NAMALWA (cell line): ENCODE measurements around the gene USB1.
A peak's percentile ranks its signal among the peaks of the same experiment; 100 is the strongest.

Experiments used
- DNase-seq: peaks from one replicate; pipeline ENCODE4 v3.0.0-alpha.2; 2015; ENCODE audit warnings: low spot score

USB1 gene, protein sequence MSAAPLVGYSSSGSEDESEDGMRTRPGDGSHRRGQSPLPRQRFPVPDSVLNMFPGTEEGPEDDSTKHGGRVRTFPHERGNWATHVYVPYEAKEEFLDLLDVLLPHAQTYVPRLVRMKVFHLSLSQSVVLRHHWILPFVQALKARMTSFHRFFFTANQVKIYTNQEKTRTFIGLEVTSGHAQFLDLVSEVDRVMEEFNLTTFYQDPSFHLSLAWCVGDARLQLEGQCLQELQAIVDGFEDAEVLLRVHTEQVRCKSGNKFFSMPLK

DNA sequence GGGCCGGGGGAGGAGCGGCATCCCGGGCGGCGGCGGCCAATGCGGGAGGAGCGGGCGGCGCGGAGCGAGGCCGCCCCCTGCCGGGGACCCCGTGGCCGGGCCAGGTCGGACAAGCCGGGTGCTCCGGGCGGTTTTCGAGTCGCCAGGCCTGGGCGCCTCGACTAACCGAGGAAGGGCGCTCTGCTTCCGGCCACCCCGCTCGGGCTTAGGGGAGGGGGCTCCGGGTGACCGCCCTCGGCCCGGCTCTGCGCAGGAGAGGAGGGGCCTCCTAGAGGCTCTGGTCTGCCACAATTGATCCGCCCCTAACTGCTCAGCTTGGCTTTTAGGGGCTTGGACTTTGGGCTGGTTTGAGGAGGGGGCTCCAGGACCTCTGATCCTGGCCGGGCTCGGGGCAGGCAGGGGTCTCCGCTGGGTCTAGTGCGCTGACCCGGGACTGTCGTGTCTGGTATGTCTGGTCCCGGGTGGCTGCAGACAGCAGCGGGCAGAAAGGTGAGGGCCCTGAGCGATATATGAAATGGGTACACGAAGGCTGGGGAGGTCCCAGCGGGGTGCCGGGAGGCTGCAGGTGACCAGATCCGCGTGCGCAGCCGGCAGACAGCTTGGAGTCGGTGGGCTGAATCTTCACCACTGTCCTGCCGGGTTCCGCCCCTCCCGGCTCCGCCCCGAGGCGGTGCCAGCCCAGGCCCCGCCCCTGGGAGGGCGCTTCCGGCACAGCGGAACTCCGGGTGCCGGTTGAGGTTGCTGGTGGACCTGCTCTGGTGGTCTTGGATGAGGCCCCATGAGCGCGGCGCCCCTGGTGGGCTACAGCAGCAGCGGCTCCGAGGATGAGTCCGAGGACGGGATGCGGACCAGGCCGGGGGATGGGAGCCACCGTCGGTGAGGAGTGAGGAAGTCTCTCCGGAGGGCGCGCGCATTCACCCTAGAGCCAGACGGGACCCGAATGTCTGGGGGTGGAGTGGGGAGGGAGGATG is at the start of gene USB1:
TSS of gene USB1 (plus strand) at position 702 of the 971 bp plus-strand sequence. CDS start at position 779, 77 bp downstream.
- DNase-seq = peak; percentile 95

DNA sequence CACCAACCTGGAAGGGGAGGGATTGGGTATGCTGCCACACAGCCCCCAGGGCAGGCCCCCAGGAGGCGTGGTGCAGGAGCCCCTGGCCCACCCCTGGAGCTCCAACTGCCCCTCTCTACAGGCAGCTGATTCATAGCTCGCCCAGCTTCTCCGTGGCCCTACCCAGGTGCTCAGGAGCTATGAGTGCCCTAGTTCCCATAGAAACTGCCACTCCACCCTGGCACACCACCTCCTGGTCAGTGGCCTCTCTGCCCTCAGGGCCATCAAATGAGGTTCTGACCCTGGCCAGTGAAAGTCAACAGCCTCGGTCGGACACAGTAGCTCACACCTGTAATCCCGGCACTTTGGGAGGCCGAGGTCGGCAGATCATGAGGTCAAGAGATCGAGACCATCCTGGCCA is 48.3 kb upstream of the USB1 start:
- no peak for DNase-seq

DNA sequence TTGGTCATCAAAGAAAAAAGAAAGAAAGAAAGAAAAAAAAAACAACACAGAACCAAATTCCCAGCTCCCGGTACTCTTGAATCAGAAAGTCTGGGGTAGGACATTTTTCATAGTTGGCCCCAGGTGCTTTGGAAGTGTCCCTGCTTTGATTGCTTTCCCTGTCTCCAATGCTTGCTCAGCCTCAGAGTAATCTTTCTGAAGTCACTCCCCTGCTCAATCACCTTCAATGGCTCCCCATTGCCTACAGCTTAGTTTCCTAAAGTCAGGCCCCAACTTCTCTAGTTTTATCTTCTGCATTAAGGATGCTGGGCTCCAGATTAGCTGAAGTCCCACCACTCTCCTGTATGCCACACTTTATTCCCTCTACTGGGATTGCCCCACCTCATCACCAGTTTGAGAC is 47.4 kb upstream of the USB1 start:
- DNase-seq = no peak

GRCh38 chr16:57955572-57956188 is 45.5 kb upstream of the USB1 start:
- no peak for DNase-seq

GRCh38 chr16:57956270-57956808 is 44.9 kb upstream of the USB1 start:
- DNase-seq = no peak

GRCh38 chr16:57956924-57957672 is 44.1 kb upstream of the USB1 start:
- no peak for DNase-seq

DNA sequence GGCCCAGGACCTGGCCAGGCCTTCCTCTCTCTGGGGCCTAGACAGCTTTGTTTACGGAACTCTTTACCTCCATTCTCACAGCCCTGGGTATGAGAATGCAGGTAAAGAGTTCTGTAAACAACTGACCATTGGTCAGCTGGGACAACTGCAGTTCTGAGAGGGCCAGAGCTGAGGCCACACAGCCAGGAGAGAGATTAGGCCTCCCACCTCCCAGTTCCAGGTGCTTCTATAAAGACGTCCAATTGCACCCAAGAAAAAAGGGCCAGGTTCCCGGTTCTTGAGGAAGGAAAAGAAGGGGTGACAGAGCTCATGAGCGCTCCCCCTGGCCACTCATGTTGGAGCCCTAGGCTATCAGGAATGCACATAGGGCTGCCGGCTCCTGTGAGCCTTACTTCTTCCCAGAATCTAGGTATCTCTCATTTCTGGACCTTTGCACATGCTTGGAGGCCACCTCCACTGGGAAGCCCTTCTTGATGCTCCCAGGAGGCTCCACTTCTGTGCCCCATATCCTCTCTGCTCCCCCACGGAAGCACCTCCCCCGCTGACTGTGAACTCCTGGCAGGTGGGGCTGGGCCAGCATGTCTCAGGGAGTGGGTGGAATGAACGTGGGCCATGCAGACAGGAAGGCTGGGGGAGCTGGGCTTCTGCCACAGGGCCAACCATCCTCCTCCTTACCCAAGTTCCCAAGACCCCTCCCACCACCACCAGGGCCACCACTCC is 43.4 kb upstream of the USB1 start:
- no peak for DNase-seq

DNA sequence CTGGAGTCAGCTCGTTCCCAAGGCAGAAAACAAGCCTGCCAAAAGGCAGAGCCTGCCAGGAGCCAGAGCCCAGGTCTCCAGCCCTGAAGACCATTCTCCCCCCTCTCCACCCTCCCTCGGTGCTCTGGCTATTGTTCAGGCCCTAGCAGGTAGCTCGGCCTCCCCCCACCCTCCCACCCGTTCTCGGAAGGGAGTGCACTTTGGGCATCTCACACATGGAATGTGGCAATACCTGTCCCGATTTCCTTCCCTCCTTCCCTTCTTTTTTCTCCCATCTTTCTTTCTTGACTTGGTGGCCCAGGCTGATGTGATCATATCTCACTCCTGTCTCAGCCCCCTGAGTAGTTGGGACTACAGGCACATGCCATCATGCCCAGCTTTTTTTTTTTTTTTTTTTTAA is 42.7 kb upstream of the USB1 start:
- no peak for DNase-seq

GRCh38 chr16:57959121-57959520 is 42.1 kb upstream of the USB1 start:
- no peak for DNase-seq

DNA sequence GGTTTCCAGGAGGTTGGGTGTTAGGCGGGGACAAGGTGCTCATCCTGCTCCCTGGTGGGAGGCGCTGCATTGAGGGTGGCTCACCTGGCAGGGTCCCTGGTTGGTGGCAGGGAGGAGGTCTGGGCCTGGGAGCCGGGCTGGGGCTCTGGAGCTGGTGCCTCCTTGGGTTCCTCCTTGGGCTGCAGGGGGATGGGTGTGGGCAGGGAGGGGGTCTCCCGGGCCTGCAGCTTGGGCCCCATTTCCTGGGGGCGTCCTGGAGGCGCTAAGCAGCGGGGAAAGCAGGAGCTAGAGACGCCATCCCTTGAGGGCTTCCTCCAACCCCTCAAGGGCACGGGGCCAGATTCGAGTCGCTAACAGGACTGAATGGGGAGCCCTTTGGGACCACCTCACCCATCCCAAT is 41.4 kb upstream of the USB1 start:
- no peak for DNase-seq

DNA sequence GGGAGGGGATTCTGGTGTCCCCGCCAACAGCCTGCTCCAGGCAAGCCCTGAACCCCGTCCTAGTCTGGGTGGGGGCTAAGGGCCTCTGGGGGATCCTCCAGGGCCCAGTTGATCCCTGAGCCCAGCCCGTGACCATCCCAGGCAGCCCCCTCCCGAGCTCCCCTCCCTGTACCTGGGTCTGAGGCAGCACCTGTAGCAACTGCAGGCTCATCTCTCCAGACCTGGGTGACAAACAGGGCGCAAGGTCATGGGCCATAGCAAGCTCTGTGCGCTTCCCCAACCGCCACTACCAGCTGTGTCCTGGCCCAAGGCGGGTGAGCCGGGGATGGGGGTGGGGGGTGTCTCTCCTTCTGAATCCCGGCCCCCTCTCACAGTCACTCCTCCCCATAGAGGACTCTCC is 40.9 kb upstream of the USB1 start:
- DNase-seq = no peak

DNA sequence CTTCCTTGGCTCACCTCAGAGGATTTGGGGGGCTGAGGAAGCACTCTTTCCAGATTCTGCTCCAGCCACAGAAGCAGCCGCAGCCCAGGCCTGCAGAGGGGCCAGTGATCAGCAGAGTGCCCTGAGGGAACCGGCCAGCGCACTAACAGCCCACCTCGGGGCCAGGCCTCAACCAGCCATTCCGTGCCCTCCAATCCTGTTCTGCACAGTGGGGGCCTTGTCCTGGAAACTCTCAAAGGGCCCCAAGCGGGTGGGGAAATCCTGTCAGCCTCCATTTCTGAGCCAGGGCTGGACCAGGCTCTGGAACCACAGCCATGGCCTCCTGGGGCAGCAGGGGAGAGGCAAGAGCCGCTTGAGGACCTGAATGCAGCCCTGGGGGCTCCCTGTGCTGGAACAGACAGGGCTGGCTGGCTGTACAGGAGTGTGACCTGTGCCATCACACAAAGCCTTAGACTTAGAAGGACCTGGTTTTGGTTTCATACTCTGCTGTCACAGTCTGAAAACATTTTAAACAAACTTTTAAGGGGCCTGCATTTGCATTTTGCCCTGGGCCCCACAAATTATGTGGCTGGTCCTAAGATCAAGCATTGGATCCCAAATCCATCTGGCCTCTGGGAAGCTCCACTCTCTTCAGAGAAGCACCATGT is 40.3 kb upstream of the USB1 start:
- no peak for DNase-seq

GRCh38 chr16:57961538-57961937 is 39.7 kb upstream of the USB1 start:
- no peak for DNase-seq

GRCh38 chr16:57962046-57962445 is 39.2 kb upstream of the USB1 start:
- DNase-seq = no peak

- DNase-seq = no peak
Measured at GRCh38 chr16:57962756-57963155, 38.5 kb upstream of the USB1 start.

- no peak for DNase-seq
Measured at GRCh38 chr16:57964157-57964700, 37.0 kb upstream of the USB1 start.

- no peak for DNase-seq
Measured at GRCh38 chr16:57966204-57966771, 34.9 kb upstream of the USB1 start.

DNA sequence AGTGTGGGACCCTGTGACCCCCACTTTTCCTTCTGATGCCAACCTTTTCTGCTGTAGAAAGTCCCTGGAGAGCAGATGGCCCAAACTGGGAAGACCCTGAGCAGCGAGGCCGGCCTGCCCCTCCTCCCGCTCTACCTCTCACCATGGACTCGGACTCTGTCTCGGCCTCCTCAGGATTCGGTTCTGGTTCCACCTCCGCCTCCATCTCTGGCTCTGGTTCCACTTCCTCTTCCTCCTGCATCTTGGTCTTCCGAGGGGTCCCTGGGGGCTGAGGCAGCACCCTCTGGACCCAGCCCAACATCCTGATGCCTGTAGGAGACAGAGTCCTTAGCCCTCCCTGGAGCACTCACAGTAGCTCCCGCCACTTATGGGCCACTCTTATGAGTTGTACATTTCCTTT is 34.2 kb upstream of the USB1 start:
- no peak for DNase-seq

DNA sequence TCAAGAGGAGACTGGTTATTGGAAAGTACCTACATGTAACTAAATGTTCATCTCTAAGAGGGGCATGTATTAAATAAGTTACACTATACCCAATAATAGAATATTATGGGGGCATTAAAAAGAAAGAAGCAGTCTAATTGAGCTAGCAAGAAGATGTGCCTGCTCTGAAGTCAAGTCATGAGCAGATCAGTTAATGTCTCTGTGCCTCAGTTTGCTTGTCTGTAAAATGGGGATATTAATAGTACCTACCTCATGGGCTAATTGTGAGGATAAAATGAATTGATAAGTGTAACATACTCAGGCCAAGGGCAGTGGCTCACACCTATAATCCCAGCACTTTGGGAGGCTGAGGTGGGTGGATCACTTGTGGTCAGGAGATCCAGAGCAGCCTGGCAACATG is 33.3 kb upstream of the USB1 start:
- no peak for DNase-seq
